HG02981 (cell line): ENCODE data around the gene GIMAP7.
"Not testable (repeated sequence)": the region's sequence is repeated elsewhere in the genome, so short reads cannot be mapped to it uniquely, and the experiment has no call there.

ENCODE experiments used
- ATAC-seq: cut with Tn5 transposase; IDR thresholded peaks from one replicate; pipeline ENCODE4 v1.9.1; 2021; ENCODE audit warnings: mild to moderate bottlenecking, moderate library complexity; ENCODE audit not compliant: unreplicated experiment

Gene GIMAP7

GRCh38 chr7:150514748-150515222, at the start of gene GIMAP7:
Gene GIMAP7, plus strand, starts transcription at chr7:150514872. Its CDS starts 5,103 bp downstream, at chr7:150519975.
- ATAC-seq = peak; percentile 62

- no peak for ATAC-seq
These were observed 49.7 kb upstream of the GIMAP7 start for GRCh38 chr7:150464962-150465361.

DNA sequence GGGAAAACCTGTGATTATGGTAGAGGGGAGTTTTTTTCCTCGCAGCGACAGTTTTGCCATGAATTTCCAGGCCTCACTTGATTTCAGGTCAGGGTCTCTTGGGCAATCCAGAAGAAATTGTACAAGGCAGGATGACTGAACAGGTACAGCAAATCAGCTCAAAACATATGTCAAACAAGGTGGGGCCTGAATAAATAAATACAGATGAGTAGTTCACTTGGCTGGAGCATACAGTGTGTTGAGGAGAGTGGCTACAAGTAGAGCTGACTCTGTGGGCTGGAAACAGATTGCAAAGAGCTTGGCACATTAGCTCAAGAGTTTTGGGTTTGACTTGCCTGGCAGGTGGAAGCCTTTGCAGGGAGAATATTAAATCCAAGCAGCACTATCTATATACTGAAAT, 49.3 kb upstream of the GIMAP7 start:
- ATAC-seq = no peak

DNA sequence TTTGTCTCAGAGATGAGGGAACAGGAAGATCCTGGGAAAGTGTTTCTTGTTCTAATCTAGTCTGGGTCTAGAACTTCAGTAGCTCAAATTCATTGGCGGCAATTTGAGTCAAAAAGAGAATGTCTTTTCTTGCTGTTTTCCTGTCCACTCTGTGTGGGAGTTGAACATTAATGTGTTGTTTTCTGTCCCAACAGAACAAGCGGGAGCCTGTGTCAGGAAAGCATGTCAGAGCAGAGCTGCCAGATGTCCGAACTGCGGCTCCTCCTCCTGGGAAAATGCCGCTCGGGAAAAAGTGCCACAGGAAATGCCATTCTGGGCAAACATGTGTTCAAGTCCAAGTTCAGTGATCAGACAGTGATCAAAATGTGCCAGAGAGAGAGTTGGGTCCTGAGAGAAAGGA, 48.2 kb upstream of the GIMAP7 start:
- ATAC-seq = no peak

DNA sequence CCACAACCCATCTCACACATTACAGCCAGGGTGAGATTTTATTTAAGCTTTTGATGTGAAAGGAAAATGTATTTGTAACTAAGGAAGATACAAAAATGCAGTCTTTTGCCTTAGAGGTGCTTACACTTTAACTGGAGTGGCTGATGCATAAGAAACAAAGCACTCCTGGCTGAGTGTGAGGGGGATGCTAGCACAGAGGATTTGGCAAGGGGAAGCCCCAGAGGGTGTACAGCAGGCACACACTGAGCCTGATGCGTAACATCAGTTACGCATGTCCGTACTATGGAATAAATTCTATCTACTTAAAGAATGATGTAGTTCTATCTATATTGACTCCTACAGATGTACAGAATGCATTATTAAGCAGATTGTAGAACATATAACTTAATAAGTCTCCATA, 46.4 kb upstream of the GIMAP7 start:
- ATAC-seq = no peak

- no peak for ATAC-seq
These were observed 42.8 kb upstream of the GIMAP7 start for GRCh38 chr7:150471886-150472285.

DNA sequence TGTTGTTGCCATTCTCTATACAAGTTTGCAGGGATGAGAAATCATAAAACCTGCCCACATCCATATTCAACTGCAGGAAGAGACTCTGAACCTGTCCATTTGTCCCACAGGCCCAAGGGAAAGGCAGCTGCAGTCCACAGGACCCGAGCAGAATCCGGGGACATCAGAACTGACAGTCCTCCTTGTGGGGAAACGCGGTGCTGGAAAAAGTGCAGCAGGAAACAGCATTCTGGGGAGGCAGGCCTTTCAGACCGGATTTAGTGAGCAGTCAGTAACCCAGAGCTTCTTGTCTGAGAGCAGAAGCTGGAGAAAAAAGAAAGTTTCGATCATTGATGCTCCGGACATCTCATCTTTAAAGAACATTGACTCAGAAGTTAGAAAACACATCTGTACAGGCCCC, 40.8 kb upstream of the GIMAP7 start:
- ATAC-seq = no peak

GRCh38 chr7:150476285-150476684, 38.4 kb upstream of the GIMAP7 start:
- ATAC-seq = no peak

- ATAC-seq = no peak
These were observed 37.6 kb upstream of the GIMAP7 start for GRCh38 chr7:150476819-150477631.

GRCh38 chr7:150479023-150479716, 35.5 kb upstream of the GIMAP7 start:
- ATAC-seq = no peak

GRCh38 chr7:150481186-150481920, 33.3 kb upstream of the GIMAP7 start:
- ATAC-seq = no peak

- no peak for ATAC-seq
These were observed 32.8 kb upstream of the GIMAP7 start for GRCh38 chr7:150481922-150482321.

DNA sequence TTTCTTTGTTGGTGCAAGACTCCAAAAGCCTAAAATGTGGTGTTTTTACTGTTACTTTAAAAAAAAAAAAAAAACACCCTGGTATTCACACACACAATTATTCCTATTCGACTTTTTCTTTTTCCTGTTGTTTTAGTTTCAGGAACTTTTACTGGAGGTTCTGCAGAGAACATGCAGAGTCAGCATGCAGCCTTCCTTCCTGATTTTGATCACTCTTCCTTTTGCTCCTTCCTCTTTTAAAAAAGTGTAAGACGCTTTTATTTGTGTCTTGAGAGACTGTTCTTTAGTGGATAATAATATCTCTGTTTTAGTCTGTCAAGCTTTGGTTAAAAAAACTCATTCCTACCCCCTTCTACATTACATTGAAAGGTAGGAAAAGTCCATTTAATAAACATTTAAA, 31.2 kb upstream of the GIMAP7 start:
- ATAC-seq = not testable (repeated sequence)

DNA sequence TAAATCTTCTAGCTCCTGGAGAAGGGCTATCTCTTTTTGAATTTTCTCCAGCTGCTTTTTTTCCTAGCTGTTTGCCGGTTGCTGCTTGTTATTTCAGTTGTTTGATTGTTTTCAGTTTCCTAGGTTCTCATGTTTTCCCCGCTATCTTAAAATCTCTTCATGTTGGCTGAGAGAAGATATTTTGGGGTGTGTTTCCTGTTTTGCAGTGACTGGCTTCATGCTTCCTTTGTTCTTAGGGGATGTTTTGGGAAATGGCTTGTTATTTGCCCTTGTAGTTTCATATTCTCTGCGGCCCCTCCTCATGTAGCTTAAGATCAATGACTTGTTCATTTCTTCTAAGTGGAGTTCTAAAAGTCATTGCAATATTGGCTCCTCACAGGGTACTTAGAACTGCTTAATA, 30.6 kb upstream of the GIMAP7 start:
- not testable (repeated sequence) for ATAC-seq

DNA sequence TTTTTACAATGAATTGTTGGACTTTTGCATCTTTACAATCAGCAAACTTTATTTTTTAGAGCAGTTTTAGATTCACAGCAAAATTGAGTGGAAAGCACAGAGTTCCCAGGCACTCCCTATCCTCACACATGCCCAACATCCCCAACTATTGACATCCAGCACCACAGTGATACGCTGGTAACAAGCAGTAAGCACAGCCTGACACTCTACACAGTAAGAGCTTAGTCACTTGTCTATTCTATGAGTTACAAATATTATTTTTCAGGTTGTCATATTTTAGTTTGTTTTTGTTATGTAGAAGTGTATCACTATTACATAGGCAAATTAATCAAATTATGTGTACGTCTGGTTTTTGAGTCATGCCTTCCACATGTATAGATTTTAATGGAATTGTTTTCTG, 27.0 kb upstream of the GIMAP7 start:
- ATAC-seq = no peak

DNA sequence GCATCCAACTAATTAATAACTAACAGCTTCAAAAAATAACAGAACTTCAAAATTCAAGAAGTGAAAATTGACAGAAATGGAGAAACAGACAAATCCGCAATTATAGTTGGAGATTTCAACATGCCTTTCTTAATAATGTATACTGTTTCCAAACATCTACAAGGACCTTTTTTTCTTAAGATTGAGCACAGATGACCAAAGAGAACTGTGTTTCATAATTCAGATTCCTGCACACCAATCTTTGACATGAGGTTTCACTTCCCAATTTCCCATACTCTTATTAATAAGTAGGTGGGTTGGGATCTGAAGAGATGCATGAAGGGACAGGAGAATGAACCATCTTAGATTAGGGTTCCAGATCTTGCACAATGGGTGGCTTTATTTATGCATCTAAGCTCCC, 24.9 kb upstream of the GIMAP7 start:
- ATAC-seq = no peak

DNA sequence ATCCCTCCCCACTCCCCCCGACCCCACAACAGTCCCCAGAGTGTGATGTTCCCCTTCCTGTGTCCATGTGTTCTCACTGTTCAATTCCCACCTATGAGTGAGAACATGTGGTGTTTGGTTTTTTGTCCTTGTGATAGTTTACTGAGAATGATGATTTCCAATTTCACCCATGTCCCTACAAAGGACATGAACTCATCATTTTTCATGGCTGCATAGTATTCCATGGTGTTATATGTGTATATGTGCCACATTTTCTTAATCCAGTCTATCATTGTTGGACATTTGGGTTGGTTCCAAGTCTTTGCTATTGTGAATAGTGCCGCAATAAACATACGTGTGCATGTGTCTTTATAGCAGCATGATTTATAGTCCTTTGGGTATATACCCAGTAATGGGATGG, 21.2 kb upstream of the GIMAP7 start:
- not testable (repeated sequence) for ATAC-seq

DNA sequence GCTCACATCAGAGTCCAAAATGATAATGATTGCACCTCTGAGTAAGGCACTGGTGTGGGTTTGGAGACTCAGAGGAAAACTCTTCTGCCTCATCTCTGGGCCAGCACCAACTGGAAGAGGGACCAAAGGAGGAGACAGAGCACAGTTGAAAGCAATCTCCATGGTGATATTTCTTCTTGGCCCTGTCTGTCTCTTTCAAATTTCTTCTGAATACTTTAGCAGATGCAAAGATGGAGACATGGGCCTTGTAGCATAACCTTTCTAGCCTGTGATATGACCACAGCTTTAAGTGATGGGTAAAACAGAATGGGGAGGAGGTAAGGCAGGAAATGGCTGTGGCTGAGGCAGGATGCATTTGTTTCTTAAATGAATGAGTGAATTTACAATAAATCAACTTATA, 12.2 kb upstream of the GIMAP7 start:
- no peak for ATAC-seq

GRCh38 chr7:150503155-150503554, 11.5 kb upstream of the GIMAP7 start:
- no peak for ATAC-seq

DNA sequence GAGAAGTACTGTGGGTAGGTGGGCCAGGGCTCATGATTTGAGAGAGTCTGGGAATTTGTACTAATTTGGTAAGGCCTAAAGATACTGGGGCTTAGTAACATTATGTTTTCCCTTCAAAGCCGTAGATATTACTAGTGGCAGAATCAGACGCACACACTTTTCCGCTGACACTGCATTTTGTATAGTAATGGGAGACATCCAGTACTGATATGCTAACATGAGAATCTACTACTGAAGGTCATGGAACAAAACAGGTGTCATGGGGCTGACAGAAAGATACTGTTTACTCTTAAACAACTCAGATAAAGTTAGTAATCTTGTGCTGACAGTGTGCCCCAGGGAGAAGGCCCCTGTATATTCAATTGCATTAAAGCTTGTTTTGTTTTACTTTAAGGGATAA, 11.1 kb upstream of the GIMAP7 start:
- ATAC-seq = no peak

DNA sequence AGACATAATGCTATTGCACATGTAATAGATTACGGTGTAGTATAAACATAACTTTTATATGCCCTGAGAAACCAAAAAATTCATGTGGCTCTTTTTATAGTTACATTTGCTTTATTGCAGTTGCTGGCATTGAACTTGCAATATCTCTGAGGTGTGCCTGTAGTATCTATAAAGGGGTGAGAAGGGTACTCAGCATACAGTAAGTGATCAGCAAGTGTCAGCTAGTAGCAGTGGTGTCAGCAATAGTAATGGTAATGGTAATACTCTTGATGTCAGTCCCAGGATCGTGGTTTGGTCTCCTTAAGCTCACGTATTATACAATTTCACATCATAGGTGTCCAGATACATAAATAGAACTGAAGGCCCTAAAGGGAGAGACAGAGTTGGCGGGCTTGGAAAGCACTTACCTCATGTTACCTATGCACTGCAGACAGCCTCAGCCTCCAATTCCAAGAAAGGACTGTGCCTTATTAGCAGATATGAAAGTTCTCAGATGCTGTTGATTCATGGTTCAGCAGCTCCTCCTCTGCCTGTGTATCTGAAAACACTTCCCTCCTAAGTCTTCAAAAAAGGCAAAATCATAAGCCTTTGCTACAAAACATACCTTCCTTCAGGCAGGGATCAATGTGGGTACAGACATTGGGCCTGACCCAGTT, 6.6 kb upstream of the GIMAP7 start:
- no peak for ATAC-seq
